NCI-H2227 (cell line): Measurements from ENCODE around the gene LGR6.
"Not testable (repeated sequence)": the region's sequence is repeated elsewhere in the genome, so short reads cannot be mapped to it uniquely, and the experiment has no call there.

Experiments
- DNase-seq: peaks from one replicate; lab custom pipeline; 2025; ENCODE audit not compliant: unreplicated experiment; lab: John Stamatoyannopoulos, UW

The LGR6 gene

DNA sequence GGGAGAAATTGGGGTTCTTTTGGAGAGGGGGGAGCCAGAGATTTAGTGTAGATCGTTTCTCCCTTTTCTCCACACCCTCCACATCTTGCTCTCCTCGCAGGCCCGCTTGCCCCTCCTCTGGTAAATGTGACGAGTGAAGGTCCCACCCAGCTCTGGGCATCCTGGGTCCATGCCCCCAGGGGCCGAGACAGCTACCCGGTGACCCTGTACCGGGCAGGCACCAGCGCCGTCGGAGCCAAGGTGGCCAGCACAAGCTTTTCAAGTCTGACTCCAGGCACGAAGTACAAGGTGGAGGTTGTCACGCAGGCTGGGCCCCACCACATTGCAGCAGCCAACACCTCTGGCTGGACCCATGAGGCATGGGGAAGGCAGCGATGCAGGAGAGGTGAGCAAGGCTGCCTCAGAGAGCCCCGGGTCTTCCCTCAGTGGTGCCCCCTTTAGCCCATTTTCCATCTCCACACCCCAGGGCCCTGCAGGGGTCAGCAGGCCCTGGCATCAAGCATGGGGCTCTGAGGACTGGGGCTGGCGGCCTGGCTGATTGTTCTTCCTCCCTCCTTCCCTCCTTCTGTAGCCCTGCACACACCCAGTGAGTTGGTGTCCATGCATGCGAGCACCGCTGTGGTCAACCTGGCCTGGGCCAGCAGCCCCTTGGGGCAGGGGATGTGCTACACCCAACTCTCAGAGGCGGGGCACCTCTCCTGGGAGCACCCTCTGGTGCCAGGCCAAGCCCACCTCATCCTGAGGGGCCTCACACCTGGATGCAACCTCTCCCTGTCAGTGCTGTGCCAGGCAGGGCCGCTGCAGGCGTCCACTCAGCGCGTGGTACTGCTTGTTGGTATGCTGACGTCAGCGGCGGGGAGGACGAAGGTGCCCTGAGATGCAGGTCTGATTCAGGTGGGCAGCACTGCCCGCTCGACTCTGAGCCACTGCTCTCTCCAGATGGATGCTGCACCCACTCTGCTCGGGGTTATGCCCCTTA, 16.4 kb upstream of the LGR6 start:
- DNase-seq = no peak

DNA sequence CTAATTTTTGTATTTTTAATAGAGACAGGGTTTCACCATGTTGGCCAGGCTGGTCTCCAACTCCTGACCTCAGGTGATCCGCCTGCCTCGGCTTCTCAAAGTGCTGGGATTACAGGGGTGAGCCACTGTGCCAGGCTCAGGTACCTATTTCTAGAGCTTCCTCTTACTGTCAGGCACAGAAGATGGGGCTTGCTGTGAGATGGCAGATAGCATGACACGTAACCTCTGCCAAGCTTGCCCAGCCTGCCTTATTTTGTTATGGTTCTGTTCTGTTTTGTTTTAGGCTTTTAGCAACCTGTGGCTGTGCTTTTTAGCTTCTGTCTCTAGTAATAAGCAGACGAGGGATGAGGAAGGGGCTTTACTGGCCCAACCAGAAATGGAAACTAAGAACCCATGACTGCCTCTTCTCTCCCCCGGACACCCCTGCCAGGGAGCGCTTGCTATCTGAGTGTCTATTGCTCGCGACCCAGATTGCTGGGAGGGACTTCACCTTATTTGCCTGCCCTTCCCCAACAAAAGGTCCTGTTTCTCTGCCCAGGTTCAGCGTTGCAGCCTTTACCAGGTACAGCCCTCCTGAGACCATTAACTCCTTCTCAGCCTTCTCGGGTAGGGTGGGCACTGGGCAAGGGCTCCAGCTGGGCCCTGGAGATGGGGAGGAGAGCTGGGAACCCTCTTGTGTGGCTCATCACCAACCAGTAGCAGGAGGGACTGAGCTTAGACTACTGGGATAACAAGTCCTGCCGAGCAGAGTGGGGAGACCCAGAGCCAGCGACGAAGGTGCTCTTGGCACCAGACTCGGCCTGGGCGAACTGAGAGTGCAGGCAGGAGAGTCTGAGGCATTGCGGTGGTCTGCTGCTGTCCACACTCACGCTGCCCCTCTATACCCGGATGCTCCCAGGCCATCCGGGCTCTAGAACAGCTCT, 13.5 kb upstream of the LGR6 start:
- no peak for DNase-seq

DNA sequence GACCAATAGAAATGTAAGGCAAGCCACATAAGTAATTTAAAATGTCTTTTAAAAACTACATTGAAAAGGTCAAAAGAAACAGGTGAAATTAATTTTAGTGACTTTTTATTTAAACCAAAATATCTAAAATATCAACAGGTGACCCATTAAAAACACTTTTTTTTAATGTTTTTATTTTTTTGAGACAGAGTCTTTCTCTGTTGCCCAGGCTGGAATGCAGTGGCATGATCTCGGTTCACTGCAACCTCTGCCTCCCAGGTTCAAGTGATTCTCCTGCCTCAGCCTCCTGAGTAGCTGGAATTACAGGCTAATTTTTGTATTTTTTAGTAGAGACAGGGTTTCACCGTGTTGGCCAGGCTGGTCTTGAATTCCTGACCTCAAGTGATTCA, 12.9 kb upstream of the LGR6 start:
- DNase-seq = not testable (repeated sequence)

DNA sequence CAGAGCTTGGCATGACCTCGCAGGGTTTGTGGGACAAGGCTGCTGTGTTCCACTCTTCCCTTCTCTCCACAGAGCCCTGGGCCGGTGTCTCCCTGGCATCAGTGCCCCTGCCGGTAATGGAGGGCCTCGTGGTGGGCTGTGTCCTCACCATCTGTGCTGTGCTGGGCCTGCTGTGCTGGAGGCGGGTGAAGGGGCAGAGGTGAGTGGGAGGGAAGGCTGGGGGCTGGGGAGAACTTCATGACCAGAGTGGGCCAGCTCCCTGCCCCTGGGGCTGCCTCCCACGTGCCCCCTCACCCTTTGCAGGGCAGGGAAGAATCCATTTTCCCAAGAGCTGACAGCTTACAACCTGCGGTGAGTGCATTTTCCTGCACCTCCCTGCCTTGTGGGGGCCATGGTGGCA, 12.0 kb upstream of the LGR6 start:
- DNase-seq = no peak

DNA sequence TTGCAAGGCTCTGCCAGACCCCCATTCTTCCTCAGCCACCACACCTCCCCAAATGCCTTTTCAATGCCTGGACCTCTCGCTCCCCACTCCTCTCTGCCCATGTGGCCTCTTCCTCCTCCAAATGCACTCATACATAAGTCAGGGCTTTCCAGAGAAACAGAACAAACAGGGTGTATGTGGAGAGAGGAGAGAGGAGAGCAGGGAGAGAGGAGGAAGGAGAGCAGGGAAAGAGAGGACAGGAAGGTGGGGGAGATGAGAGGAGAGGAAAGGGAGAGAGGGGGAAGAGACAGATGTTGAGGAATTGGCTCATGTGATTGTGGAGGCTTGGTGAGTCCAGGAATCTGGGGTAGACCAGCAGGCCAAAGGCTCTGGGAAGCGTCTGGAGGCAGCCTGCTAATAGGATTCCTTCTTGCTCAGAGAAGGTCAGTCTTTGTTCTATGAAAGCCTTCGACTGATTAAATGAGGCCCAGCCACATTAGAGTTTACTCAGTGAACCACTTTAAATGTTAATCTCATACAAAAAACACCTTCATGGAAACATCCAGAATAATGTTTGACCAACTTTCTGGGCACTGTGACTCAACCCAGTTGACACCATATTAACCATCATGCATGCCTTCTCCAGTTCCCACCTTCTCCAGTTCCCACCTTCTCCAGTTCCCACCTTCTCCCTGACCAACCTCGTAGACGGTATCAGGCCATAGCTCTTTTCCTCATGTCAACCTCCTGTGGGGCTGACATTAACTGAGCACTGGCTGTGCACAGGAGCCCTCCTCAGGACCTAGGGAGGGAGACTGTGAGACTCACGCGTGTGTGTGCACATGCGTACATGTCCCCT, 11.3 kb upstream of the LGR6 start:
- DNase-seq = no peak

DNA sequence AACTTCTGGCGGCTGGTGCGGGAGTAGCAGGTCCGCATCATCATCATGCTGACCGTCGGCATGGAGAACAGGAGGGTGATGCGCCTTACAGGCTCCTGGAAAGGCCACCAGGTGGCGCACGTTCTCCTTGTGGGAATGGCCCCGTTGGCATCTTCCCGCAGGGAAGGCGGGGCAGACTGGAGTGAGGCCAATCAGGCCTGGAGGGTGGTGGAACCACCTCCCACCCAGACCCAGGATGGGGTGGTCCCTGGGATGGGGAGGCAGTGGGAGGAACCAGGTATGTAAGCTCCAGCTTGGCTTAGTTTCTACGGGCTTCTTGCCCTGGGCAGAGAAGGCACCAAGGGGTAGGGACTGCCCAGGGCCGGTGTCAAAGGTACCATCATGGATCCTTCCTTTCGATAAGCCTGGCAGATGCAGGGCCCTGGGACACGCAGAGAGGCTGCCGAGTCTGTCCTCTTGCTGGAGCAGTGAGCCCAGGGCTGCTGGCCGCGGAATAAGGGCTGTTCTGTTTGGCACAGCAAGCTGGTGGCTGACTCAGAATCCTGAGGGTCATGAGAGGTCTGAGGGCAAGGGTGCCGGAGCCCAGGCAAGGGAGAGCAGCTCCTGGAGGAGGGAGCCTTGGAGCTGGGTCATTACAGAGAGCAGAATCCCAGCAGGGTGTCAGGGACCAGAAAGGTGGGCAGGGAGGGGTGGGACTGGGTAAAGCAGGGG, 8.7 kb upstream of the LGR6 start:
- DNase-seq = peak; percentile 98

DNA sequence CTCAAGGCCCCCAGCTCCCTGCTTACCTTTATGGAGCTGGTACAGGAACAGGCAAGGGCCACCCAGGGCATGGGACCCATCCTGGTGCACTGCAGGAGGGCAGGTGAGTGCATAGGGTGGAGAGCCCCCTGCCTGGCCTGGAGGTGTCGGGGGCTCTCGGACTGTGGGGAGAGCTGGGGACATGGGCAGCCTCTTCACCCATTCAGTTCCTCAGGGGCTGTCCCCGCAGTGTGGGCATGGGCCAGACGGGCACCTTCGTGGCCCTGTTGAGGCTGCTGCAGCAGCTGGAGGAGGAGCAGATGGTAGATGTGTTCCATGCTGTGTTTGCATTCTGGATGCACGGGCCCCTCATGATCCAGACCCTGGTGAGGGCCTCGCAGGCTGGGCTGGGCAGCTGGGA, 7.3 kb upstream of the LGR6 start:
- DNase-seq = no peak

DNA sequence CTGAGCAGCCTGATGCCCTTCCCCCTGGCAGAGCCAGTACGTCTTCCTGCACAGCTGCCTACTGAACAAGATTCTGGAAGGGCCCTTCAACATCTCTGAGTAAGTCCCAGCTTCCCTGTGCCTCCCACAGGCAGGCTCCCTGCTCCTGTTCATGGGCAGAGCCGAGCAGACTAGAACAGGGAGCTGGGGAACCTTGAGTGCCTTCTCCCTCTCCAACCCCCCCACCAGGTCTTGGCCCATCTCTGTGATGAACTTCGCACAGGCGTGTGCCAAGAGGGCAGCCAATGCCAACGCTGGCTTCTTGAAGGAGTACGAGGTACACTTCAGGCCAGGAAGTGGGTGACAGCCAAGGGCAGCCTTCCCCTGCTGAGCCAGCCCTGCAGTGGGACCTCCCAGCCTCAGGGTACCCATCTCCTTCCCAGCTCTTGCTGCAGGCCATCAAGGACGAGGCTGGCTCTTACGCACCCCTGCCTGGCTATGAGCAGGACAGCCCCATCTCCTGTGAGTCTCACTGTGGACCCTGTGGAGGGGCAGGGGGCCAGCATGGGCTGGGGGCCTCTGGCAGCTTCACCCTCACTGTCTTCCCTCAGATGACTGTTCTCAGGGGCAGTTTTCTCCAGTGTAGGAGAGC, 6.4 kb upstream of the LGR6 start:
- no peak for DNase-seq

DNA sequence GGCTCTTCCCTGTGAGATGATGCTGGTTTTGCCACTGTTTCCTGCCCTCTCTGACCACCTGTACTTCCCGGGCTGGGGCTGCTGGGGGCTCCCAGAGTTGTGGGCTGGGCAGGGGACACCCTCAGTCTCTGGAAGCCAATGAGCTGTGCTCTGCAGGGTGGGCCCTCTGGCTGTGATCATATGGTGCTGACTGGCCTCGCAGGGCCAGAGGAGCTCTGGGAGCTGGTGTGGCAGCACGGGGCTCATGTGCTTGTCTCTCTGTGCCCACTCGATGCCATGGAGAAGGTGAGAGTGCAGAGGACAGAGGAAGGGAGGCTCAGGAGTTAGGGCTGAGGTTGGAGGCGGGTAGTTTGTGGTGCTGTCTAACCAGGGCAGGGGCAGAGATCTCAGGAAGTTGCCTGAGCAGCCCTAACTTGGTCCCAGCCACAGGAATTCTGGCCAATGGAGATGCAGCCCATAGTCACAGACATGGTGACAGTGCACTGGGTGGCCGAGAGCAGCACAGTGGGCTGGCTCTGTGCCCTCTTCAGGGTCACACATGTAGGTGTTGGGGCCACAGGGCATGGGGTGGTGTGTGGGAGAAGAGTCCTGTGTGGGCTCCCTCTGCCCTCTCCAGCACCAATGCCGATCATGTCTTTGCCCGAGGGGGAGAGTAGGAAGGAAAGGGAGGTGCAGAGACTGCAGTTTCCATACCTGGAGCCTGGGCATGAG, 5.7 kb upstream of the LGR6 start:
- DNase-seq = no peak

DNA sequence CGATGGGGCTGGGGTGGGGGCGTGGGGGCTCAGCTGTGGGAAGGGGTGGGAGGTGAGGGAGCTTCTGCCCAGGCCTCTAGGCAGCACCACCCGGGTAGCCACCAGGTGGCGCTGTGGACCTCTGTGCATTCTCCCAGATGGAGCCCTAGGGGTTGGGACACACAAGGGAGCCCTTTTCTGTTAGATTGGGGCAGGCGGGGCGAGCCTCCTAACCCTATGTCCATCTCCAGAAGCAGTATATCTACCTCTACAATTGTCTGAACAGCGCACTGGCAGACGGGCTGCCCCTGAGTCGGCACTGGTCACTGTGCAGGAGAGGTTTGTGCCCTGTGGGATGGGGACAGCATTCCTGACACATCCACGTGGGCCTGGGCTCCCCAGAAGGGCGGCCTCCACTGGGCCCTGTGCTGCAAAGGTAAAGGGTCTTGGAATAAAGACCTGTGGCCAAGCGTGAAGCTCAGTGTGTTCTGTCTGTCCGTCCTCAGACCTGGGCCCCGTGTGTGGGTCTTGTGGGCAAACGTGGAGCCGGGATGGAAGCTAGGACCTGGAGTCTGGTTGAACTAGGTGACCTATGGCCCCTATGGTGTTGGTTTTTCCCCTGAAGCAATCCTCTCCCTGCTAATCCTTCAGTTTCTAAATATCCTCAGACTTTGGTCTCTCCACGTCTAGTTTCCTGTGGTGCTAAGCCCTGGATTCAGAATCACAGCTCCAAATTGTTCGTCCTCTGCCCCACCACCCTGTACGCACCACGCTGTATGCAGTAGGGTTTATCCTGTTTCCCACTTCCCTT, 4.4 kb upstream of the LGR6 start:
- peak; percentile 83 for DNase-seq

DNA sequence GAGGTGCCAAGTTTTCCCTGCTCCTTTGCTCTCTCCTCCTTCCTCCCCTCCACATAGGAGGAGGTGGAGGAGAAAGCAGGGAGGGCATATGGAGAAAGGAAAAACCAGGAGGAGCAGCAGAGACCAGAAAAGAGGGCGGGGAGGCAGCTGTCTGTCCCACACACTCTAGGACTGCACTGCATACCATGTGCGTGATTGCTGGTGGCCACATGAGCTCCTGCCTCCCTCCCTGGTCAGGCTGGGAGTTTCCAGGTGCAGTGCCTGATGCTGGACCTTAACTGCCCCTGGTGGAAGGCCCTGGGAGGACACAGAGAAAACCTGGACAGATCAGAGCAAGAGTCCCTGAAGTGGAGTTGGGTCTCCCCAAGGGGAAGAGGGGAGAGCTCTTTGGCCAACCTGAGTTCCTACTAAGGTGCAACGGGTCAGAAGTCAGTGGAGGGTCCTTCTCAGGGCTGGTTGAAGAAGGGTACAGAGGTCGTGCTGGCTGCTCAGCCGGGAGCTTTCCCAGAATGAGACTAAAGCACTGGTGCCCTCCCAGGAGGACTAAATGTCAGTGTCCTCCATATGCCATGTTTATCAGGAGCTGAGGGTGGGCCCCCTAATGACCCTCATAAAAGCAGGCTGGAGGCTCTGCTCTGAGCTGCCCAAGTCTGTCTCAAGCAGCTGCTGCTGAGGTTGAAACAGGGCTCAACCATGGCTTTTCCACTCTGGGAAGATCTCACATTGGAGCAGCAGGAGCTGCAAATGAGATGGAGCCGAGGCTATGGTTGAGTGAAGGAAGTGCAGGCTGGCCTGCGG, 3.5 kb upstream of the LGR6 start:
- DNase-seq = no peak

DNA sequence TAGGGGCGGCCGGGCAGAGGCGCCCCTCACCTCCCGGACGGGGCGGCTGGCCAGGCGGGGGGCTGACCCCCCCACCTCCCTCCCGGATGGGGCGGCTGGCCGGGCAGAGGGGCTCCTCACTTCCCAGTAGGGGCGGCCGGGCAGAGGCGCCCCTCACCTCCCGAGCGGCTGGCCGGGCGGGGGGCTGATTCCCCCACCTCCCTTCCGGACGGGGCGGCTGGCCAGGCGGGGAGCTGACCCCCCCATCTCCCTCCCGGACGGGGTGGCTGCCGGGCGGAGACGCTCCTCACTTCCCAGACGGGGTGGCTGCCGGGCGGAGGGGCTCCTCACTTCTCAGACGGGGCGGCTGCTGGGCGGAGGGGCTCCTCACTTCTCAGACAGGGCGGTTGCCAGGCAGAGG, 2.2 kb upstream of the LGR6 start:
- DNase-seq = not testable (repeated sequence)

DNA sequence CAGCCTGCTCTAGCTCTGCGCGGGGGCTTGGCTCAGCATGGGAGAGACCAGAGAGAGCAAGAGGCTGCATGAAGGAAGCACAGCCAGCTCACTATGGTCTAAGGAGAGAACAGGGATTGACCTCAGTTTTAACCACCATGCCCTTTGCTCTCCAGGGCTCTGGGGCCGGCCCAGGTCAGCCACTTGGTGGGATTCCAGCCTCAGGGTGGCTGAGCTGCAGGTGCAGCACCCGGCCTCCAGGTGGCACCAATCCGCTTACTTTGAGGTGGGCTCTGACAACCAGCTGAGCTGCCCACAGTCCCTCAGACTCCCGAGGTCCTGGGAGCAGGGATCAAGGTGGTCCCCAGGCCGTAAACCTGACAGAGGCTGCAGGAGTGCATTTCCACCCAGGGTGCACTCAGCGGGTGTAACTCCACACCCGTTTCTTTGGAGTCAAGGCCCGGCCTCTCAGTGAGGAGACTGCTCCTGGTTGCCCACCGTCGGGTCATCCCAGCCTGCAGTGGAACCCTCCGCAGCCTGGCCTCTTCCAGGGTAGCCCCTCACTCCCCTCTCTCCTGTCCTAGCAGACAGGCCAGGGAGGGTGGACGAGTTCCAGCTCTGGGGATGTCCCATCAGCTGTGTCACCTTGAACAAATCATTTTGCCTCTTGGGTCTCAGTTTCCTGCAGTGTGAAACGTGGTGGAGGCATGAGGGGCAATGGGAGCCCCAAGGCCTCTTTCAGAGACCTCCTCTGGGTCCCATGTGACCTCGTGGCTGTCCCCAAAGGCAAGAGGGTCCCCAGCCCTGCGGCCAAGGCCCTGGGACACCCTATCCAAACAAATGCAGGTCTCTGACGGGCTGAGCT, 607 bp upstream of the LGR6 start:
- DNase-seq = peak; percentile 73

DNA sequence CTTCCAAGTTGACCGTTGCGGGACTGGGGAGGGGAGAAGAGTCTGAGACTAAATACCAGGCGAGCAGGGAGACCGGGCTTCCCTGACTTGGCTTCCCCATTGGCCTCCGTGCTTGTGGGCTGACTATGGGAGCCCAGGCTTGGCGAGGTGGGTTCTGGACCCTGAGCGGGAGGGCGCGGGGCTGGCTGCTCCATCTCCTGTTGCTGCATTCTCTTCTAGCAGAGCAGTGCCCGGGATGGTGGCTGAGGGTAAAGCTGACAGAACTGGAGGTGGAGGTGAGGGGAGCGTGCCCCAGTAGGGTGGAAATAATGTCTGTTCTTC, 689 bp downstream of the LGR6 start:
- DNase-seq = no peak

DNA sequence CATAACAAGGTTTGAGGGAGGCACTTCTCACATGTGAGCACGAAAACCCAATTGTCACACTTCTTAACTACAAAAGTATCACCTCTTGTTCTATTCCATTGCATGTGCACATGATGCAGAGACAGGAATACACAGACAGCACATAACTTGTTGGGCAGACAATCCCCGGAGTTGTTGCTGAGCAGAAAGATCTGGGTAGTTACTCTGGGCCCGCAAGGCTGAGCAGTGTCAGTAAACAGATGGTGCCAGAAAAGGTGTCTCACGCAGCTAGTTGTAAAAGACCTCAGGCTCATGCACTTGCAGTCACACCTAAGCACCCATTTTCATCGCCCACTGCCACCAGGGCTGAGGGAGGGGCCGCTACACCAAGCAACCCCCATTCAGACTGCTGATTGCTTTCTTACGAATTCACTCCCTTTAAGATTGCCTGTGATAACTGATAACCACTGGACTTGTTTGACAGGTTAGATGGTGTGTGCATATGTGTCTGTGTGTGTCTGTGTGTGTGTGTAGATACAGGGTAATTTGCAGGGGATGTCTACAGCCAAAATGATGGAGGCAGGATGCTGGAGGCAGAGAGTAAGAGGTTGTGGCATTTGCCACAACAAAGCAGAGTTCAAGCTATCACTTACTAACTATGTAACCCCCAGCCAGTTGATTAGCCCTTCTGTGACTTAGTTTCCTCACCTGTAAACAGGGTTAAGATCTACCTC, 4.2 kb downstream of the LGR6 start:
- no peak for DNase-seq

DNA sequence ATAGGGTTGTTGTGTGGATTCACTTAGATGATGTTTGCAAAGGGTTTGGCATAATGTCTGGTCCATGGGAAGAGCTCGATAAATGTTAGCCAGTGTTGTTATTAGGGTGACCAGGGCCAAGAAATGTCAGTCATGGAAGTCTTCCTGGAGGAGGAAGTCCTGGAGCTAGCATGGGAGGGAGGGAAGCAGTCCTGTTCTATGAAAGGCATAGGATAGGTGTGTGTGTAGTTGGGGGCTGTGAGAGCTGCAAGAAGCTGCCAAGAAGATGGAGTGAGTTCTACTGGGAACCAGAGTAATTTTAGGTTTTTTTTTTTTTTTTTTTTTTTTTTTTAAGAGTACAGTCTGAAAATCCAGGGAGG, 4.7 kb downstream of the LGR6 start:
- DNase-seq = no peak
